Upper lobe of left lung (tissue), 6 donors: ENCODE results near the gene AFG1L. TPM values are rescaled to one million over a fixed set of nuclear protein-coding genes. Genes with fewer than 3 reads are reported as not detected.

Source experiments
- ATAC-seq, 2 donors: fragments of 200-7000 bp; cut with Tn5 transposase; one replicate each; pipeline ENCODE4 v1.9.1; 2022; ENCODE audit warnings: mild to moderate bottlenecking in 2 of 2, moderate library complexity in 2 of 2; ENCODE audit not compliant: low FRiP score in 2 of 2
- DNase-seq, 2 donors: peaks; one replicate each; pipeline ENCODE4 v3.0.0-alpha.2; 2019 to 2020
- H3K27ac ChIP-seq, 4 donors: fragments of 200-600 bp; sonication (generic); one replicate each; pipeline ENCODE4 v1.5.1; 2016 to 2019
- H3K27me3 ChIP-seq, 4 donors: fragments of 200-600 bp; sonication (generic); one replicate each; pipeline ENCODE4 v1.5.1; 2017 to 2019
- H3K36me3 ChIP-seq, 4 donors: fragments of 200-600 bp; sonication (generic); one replicate each; pipeline ENCODE4 v1.5.1; 2016 to 2019
- H3K4me1 ChIP-seq, 4 donors: fragments of 200-600 bp; sonication (generic); one replicate each; pipeline ENCODE4 v1.5.1; 2018 to 2019
- H3K4me3 ChIP-seq, 4 donors: fragments of 200-600 bp; sonication (generic); one replicate each; pipeline ENCODE4 v1.5.1; 2017 to 2019; ENCODE audit warnings: mild to moderate bottlenecking in 2 of 4, moderate library complexity in 1 of 4
- H3K9me3 ChIP-seq, 4 donors: fragments of 200-600 bp; sonication (generic); one replicate each; pipeline ENCODE4 v1.5.1; 2018 to 2019
- CTCF ChIP-seq, 6 experiments: fragments of 450-650 bp in 4 of 6; fragments of 200-600 bp in 2 of 6; sonication (generic) in 2 of 6; IDR thresholded peaks; one replicate each; pipeline ENCODE4 v1.5.1; 2016 to 2019; ENCODE audit warnings: antibody characterized with exemption in 6 of 6
- EP300 ChIP-seq, 4 donors: sonication (generic); formaldehyde crosslinking; IDR thresholded peaks; one replicate each; pipeline ENCODE4 v1.5.1; 2017; ENCODE audit warnings: antibody characterized with exemption in 4 of 4, control low read depth in 2 of 4
- POLR2A ChIP-seq, 4 donors: fragments of 450-650 bp; IDR thresholded peaks; one replicate each; pipeline ENCODE4 v1.5.1; 2016 to 2017; ENCODE audit warnings: antibody characterized with exemption in 4 of 4, mild to moderate bottlenecking in 2 of 4
- POLR2AphosphoS5 ChIP-seq, 2 donors: sonication (generic); formaldehyde crosslinking; IDR thresholded peaks; one replicate each; pipeline ENCODE4 v1.5.1; 2017; ENCODE audit warnings: antibody characterized with exemption in 2 of 2
- WGBS, 2 donors: methylation state at CpG; one replicate each; pipeline ENCODE4 v1.1.5; 2017 to 2018; 5-methylcytosine and 5-hydroxymethylcytosine counted together
- total RNA-seq, 6 donors: library from RNA; depleted of rRNA in 4 of 6; stranded (reverse); fragments of >200 nt in 4 of 6; gene quantifications; one replicate each; pipeline versions ENCODE4 v1.1.0 to v1.2.1, GENCODE V29; 2016 to 2021
- donor health status: DM: no; HTN: no; CAD: no; lungs with moderate emphysema.
- donor health status: DM: no; HTN: yes; CAD: no; lungs with severe emphysema.

AFG1L gene
- total RNA-seq, 6 donors from 2014 or later = 2.6 to 19.9 (median 7.0) TPM

GRCh38 chr6:108451816-108452215 lies 157.0 kb downstream of the AFG1L start:
- WGBS, 2 donors = 90 to 92% methylated on average over 8 of the region's 8 CpGs
- Histone ChIP-seq H3K9me3 (no peaks in the 10 kb centered on the region), H3K27me3 (no peaks in the 10 kb centered on the region), H3K4me3 (no peak overlapping the region), H3K36me3 (no peaks in the 10 kb centered on the region), H3K27ac (no peak overlapping the region), H3K4me1 (peaks cover 0 to 10% (median 4%) of the 10 kb centered on the region in 4 donors)
- ATAC-seq (no peak), DNase-seq (no peak)
- no peak for TF ChIP-seq CTCF (IDR thresholded peaks at IDR 0.05)
- no peak for TF ChIP-seq POLR2AphosphoS5 (IDR thresholded peaks at IDR 0.05)
- no peak for TF ChIP-seq POLR2A (IDR thresholded peaks at IDR 0.05)
- no peak for TF ChIP-seq EP300 (IDR thresholded peaks at IDR 0.05)

DNA sequence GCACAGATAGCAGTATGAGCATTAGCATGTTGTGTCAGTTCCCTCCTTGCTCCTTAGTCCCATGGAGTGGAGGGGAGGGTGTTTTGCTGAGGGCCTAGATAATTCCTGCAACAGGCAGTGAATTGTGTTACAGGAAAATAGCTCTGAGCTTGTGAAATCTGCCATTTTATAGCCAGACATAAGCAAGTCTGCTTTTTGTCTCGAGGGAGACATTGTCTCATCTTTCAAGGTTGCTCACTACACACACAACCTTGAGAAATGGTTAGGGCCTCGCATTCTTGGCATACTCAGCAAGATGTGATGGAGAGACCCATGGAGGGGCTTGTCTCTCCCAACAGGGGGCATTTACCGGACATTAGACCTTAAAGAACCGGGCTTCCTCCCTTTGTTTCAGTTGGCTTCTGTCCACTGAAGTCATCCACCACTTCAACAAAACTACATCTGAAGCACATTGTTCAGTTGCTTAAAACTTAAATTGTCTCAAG lies 157.9 kb downstream of the AFG1L start:
- Histone ChIP-seq H3K27me3 (no peaks in the 10 kb centered on the region), H3K27ac (no peak overlapping the region), H3K36me3 (no peaks in the 10 kb centered on the region), H3K4me3 (no peak overlapping the region), H3K4me1 (peaks cover 0 to 10% (median 3%) of the 10 kb centered on the region in 4 donors), H3K9me3 (no peaks in the 10 kb centered on the region)
- TF ChIP-seq EP300 (IDR thresholded peaks at IDR 0.05) (no peak), POLR2A (IDR thresholded peaks at IDR 0.05) (no peak), CTCF (IDR thresholded peaks at IDR 0.05) (no peak), POLR2AphosphoS5 (IDR thresholded peaks at IDR 0.05) (no peak)
- ATAC-seq (peak in 1 of 2 donors; percentile 78), DNase-seq (no peak)
- 64 to 70% methylated on average over 4 of the region's 4 CpGs for WGBS, 2 donors

- Histone ChIP-seq H3K27ac (no peak overlapping the region), H3K4me3 (no peak overlapping the region), H3K9me3 (no peaks in the 10 kb centered on the region), H3K36me3 (no peaks in the 10 kb centered on the region), H3K4me1 (peaks cover 0 to 10% (median 3%) of the 10 kb centered on the region in 4 donors), H3K27me3 (no peaks in the 10 kb centered on the region)
- WGBS, 2 donors = 45 to 48% methylated on average over 3 of the region's 3 CpGs
- DNase-seq = no peak
- peak in 1 of 2 donors; percentile 67 for ATAC-seq
- TF ChIP-seq POLR2A (IDR thresholded peaks at IDR 0.05) (no peak), EP300 (IDR thresholded peaks at IDR 0.05) (no peak), CTCF (IDR thresholded peaks at IDR 0.05) (no peak)
These were observed 158.8 kb downstream of the AFG1L start for GRCh38 chr6:108453601-108454185.

DNA sequence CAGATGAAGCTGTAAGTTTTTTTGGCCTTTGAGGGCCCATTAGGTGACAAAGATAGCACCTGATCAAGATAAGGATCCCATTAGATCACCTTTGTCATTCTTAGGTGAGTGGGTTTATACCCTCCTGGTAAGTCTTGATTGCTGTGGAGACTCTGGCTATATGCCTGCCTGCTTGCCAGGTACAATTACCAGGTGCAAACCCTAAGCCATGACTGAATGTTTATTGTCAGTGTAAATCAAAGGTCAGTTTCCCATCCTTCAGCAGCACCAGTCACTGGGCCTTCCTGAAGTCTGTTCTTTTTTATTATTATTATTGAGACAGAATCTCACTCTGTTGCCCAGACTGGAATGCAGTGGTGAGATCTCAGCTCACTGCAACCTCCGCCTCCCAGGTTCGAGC lies 159.5 kb downstream of the AFG1L start:
- Histone ChIP-seq H3K27ac (no peak overlapping the region), H3K27me3 (no peaks in the 10 kb centered on the region), H3K4me3 (no peak overlapping the region), H3K4me1 (peaks cover 0 to 10% (median 3%) of the 10 kb centered on the region in 4 donors), H3K36me3 (no peaks in the 10 kb centered on the region), H3K9me3 (no peaks in the 10 kb centered on the region)
- TF ChIP-seq POLR2A (IDR thresholded peaks at IDR 0.05) (no peak), EP300 (IDR thresholded peaks at IDR 0.05) (no peak), CTCF (IDR thresholded peaks at IDR 0.05) (no peak)
- no peak for DNase-seq
- no peak for ATAC-seq
- 92 to 100% methylated on average over 2 of the region's 2 CpGs for WGBS, 2 donors

DNA sequence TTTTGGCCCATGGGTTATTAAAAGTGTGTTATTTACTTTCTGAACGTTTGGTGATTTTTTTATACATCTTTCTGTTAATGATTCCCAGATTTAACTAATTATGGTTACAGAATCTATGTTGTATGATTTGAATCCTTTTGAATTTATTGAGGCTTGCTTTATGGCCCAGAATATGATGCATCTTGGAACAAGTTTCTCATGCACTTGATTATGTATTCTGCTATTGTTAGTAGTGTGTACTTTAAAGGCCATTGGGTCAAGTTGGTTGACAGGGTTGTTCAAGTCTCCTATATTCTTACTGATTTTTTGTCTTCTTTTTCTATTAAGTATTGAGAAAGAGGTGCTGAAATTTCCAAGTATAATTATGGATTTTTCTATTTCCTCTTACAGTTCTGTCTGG lies 160.8 kb downstream of the AFG1L start:
- TF ChIP-seq POLR2A (IDR thresholded peaks at IDR 0.05) (no peak), CTCF (IDR thresholded peaks at IDR 0.05) (no peak), POLR2AphosphoS5 (IDR thresholded peaks at IDR 0.05) (no peak), EP300 (IDR thresholded peaks at IDR 0.05) (no peak)
- Histone ChIP-seq H3K4me3 (no peak overlapping the region), H3K27ac (no peak overlapping the region), H3K27me3 (no peaks in the 10 kb centered on the region), H3K4me1 (peaks cover 0 to 10% (median 3%) of the 10 kb centered on the region in 4 donors), H3K9me3 (no peaks in the 10 kb centered on the region), H3K36me3 (no peaks in the 10 kb centered on the region)
- WGBS, 2 donors = 31 to 37% methylated on average over 1 of the region's 1 CpG
- ATAC-seq (no peak), DNase-seq (no peak)
